Measurements from ENCODE around the gene BEST4.

Gene BEST4

GRCh38 chr1:44832056-44832705 is 44.2 kb upstream of the BEST4 start:
- Histone ChIP-seq H3K9me3 (ENCODE audit: low read length) (no peaks in the 10 kb centered on the region), H4K20me1 (ENCODE audit: insufficient read depth, low read length) (no peaks in the 10 kb centered on the region), H3K4me2 (ENCODE audit: low read length) (no peak overlapping the region), H3K36me3 (ENCODE audit: insufficient read depth, low read length) (no peaks in the 10 kb centered on the region; the same call in 1 of the 2 replicates), H3K27me3 (ENCODE audit: insufficient read depth, low read length) (no peaks in the 10 kb centered on the region), H3F3A (ENCODE audit: insufficient read depth, low read length) (no peaks in the 10 kb centered on the region), H3K79me2 (ENCODE audit: insufficient read depth, low read length) (no peaks in the 10 kb centered on the region), H3K9me2 (ENCODE audit: low read depth, low read length) (no peaks in the 10 kb centered on the region), H3K9ac (ENCODE audit: low read length) (no peak overlapping the region), H3K4me1 (ENCODE audit: insufficient read depth, low read length, severe bottlenecking) (peaks cover 13% of the 10 kb centered on the region), H3K4me3 (ENCODE audit: low read depth, low read length, poor library complexity, severe bottlenecking) (no peak overlapping the region), H2AFZ (ENCODE audit: low read length) (no peak overlapping the region), H3K27ac (ENCODE audit: low read depth, low read length, poor library complexity, severe bottlenecking) (no peak overlapping the region)
- no peak for TF ChIP-seq CTCF (IDR thresholded peaks at IDR 0.05; ENCODE audit: low read length)
- no peak for TF ChIP-seq EZH2 (IDR thresholded peaks at IDR 0.05; ENCODE audit: borderline replicate concordance, low read length)

- Histone ChIP-seq H3K4me1 (ENCODE audit: insufficient read depth, low read length, severe bottlenecking) (peaks cover 15% of the 10 kb centered on the region), H3K9ac (ENCODE audit: low read length) (no peak overlapping the region), H3K9me3 (ENCODE audit: low read length) (no peaks in the 10 kb centered on the region), H3K27me3 (ENCODE audit: insufficient read depth, low read length) (peaks cover 5% of the 10 kb centered on the region; the same call in 1 of the 2 replicates), H3K4me2 (ENCODE audit: low read length) (no peak overlapping the region), H3K36me3 (ENCODE audit: insufficient read depth, low read length) (no peaks in the 10 kb centered on the region; the same call in 1 of the 2 replicates), H3K79me2 (ENCODE audit: insufficient read depth, low read length) (no peaks in the 10 kb centered on the region), H3K4me3 (ENCODE audit: low read depth, low read length, poor library complexity, severe bottlenecking) (no peak overlapping the region), H3F3A (ENCODE audit: insufficient read depth, low read length) (no peaks in the 10 kb centered on the region), H4K20me1 (ENCODE audit: insufficient read depth, low read length) (no peaks in the 10 kb centered on the region), H3K9me2 (ENCODE audit: low read depth, low read length) (no peaks in the 10 kb centered on the region), H3K27ac (ENCODE audit: low read depth, low read length, poor library complexity, severe bottlenecking) (no peak overlapping the region), H2AFZ (ENCODE audit: low read length) (no peak overlapping the region)
- no peak for TF ChIP-seq CTCF (IDR thresholded peaks at IDR 0.05; ENCODE audit: low read length)
- no peak for TF ChIP-seq EZH2 (IDR thresholded peaks at IDR 0.05; ENCODE audit: borderline replicate concordance, low read length)
Observed at GRCh38 chr1:44831516-44831915, 43.5 kb upstream of the BEST4 start.

- H3K79me2 ChIP-seq (ENCODE audit: insufficient read depth, low read length) = no peaks in the 10 kb centered on the region
- no peaks in the 10 kb centered on the region for H3F3A ChIP-seq (ENCODE audit: insufficient read depth, low read length)
- no peak overlapping the region for H3K4me3 ChIP-seq (ENCODE audit: low read depth, low read length, poor library complexity, severe bottlenecking)
- peaks cover 12% of the 10 kb centered on the region for H3K4me1 ChIP-seq (ENCODE audit: insufficient read depth, low read length, severe bottlenecking)
- no peak for TF ChIP-seq EZH2 (IDR thresholded peaks at IDR 0.05; ENCODE audit: borderline replicate concordance, low read length)
- TF ChIP-seq CTCF (IDR thresholded peaks at IDR 0.05; ENCODE audit: low read length) = 0 out of 2 replicates have a peak, but pooled peaks have one; percentile 9
- no peaks in the 10 kb centered on the region for H3K9me2 ChIP-seq (ENCODE audit: low read depth, low read length)
- H3K9me3 ChIP-seq (ENCODE audit: low read length) = no peaks in the 10 kb centered on the region
- no peak overlapping the region for H2AFZ ChIP-seq (ENCODE audit: low read length)
- no peak overlapping the region for H3K27ac ChIP-seq (ENCODE audit: low read depth, low read length, poor library complexity, severe bottlenecking)
- H3K36me3 ChIP-seq (ENCODE audit: insufficient read depth, low read length) = no peaks in the 10 kb centered on the region; the same call in 1 of the 2 replicates
- H3K27me3 ChIP-seq (ENCODE audit: insufficient read depth, low read length) = peaks cover 10% of the 10 kb centered on the region; the same call in 1 of the 2 replicates
- H3K4me2 ChIP-seq (ENCODE audit: low read length) = no peak overlapping the region
- no peak overlapping the region for H3K9ac ChIP-seq (ENCODE audit: low read length)
- H4K20me1 ChIP-seq (ENCODE audit: insufficient read depth, low read length) = no peaks in the 10 kb centered on the region
Observed at GRCh38 chr1:44830900-44831304, 42.9 kb upstream of the BEST4 start.

Data from OCI-LY1 (cell line).